HL-60/S4 treated with retinoic acid at 250 ng/mL for 4 days and 3 days (cell line): ENCODE results near the gene CDK19.
"Not testable (repeated sequence)": the region's sequence is repeated elsewhere in the genome, so short reads cannot be mapped to it uniquely, and the experiment has no call there.

ENCODE experiments used
- in situ Hi-C: fragments of 300-500 bp; cut with MboI; formaldehyde crosslinking; loops from 2 replicates; pipeline ENCODE4 v1.7.0; 2022; ENCODE audit warnings: low sequenced_read_pairs

CDK19 gene

DNA sequence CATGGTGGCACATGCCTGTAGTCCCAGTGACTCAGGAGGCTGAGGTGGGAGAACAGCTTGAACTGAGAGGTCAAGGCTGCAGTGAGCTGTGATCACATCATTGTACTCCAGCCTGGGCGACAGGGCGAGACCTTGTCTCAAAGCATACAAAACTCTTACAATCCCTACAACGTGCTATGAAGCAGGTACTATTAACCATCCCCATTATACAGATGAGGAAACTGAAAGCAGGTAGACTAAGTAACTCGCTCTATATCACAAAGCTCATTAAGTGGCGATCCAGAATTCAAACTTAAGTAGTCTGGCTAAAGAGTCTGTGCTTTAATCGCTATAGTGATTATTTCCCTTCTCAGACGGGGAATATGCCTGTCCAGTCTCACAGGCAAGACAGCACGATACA, 54.7 kb downstream of the CDK19 start:
- in situ Hi-C loops: no loop called here

DNA sequence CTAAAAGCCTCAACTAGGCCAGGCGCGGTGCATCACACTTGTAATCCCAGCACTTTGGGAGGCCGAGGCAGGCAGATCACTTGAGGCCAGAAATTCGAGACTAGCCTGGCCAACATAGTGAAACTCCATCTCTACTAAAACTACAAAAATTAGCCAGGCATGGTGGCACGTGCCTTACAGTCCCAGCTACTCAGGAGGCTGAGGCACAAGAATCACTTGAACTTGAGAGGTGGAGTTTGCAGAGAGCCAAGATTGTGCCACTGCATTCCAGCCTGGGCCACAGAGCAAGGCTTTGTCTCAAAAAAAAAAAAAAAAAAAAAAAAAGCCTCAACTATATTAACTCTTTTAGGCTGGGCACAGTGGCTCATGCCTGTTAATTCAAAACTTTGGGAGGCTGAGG, 55.2 kb downstream of the CDK19 start:
- in situ Hi-C loops: not testable (repeated sequence)

DNA sequence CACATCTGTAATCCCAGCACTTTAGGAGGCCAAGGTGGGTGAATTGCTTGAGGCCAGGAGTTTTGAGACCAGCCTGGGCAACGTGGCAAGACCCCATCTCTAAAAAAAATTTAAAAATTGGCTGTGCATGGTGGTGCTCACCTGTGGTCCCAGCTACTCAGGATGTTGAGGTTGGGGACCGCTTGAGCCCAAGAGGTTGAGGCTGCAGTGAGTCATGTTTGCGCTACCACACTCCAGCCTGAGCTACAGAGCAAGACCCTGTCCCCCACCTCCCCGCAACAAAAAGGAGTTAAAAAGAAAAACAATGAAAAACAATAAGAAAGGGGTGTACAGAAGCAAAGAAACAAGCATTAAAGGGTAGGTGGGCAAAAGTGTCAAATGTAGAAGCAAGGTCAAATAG, 57.3 kb downstream of the CDK19 start:
- in situ Hi-C loops: no loop called here

DNA sequence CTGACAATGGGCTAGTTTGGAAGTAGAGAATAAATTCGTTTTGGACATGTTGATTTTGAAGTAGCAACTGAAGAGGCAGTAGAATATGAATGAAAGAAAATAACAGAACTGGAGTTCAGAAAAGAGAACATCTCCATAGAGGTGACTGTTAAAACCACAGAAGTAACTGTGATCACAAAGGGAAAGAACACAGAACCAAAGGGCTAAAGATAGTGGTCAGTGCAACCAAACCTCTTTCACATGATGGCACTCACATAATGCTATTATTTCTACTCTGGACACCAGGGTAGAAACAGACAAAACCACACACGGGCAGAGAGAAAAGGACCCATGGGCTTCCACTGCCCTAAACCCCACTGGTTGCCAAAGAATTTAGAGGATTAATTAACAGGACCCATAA, 58.5 kb downstream of the CDK19 start:
- in situ Hi-C loops: no loop called here

DNA sequence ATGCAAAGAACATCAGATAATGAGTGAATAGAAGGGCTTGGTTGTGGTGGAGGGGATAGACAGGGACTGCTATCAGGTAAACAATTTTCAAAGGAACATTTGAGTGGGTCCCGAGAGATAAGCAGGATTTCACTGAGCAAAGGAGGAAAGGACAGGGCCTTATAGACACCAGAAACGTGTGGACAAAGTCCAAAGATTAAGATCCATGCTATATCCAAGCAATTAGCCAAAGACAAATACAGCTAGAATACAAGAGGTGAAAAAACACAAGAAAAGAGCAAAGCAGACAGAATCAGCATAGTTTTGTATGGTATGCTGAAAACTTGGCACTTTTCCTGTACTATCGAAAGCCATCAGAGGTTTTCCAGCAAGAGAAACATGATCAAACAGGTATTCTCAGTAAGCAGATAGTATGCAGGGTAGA, 59.8 kb downstream of the CDK19 start:
- in situ Hi-C loops: no loop called here

DNA sequence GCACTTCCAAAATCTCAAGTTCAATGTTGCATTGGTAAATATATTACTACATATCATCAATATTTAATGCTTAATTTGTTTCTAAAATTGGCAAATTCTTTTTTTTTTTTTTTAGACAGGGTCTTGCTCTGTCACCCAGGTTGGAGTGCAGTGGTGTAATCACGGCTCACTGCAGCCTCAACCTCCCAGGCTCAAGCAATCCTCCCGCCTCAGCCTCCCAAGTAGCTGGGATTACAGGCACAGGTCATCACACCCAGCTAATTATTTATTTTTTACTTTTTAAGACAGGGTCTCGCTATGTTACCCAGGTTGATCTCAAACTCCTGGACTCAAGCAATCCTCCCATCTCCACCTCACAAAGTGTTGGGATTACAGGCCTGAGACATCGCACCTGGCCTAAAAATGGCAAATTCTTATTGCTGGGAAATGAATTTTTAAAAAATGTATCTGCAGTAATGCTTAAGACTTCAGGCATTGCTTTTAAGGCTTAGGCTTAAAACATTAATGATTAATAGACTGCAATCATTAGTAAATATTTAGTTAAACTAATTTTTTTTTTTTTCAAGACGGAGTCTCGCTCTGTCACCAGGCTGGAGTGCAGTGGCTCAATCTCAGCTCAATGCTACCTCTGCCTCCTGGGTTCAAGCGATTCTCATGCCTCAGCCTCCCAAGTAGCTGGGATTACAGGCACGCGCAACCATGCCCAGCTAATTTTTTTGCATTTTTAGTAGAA, 61.2 kb downstream of the CDK19 start:
- in situ Hi-C loops: not testable (repeated sequence)

DNA sequence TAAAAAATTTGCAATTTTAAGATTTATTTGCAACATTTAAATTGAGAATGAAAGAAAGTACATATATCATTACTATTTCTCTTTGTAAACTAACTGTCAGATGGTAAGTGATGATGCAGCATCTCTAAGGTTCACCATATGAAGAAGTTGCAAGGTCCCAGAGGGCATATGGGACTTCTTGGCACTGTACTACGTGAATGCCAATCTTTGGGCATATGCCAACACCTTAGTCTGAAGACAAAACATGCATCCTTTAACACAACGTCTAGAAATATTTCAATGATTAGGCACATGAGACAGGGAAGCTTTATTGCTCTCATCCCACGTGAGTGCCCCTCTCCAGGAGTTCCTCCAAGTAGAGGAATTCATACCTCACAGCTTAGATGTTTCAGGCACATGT, 66.8 kb downstream of the CDK19 start:
- in situ Hi-C loops: no loop called here

DNA sequence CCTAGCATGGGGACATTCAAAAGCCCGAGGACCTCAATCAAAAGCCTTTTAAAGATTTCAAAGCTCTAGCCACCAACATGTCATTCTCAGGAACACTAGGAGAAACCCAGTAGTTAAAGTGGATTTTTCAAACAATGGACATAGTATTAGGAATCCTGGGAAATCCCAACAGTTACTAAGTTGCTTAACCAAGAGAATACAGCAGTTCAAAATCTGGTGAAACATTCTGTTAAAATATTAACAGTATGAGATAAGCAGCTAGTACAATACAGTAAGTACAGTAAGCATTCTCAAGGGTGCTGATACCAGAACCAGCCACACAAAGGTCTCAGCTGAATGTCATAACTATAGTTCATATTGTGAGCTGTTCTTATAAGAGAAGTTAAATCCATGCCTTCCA, 68.6 kb downstream of the CDK19 start:
- in situ Hi-C loops: no loop called here

DNA sequence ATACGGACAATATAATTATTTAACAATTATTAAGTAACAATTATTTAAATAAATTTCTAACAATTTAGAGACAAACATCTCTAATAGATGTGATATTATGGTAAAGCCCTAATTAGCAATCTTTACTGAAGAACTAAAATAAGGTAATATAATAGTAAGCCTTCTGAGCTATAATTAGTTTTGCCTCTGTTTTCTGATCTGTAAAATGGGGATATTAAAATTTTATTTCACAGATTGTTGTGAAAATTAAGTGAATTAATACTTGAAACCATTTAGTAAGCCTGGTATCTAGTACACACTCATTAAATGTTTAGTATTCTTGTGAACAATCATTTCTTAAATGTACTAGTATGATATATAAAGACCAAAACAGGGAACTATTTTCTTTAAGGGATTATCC, 70.3 kb downstream of the CDK19 start:
- in situ Hi-C loops: no loop called here

DNA sequence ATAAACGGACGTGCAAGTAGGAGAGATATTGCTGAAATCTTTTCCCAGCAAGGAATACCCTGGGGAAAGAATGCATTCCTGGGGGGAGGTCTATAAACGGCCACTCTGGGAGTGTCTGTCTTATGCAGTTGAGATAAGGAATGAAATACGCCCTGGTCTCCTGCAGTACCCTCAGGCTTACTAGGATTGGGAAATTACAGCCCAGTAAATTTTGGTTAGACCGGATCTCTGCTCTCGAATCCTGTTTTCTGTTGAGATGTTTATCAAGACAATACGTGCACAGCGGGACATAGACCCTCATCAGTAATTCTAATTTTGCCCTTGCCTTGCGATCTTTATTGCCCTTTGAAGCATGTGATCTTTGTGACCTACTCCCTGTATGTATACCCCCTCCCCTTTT, 72.7 kb downstream of the CDK19 start:
- in situ Hi-C loops: not testable (repeated sequence)

DNA sequence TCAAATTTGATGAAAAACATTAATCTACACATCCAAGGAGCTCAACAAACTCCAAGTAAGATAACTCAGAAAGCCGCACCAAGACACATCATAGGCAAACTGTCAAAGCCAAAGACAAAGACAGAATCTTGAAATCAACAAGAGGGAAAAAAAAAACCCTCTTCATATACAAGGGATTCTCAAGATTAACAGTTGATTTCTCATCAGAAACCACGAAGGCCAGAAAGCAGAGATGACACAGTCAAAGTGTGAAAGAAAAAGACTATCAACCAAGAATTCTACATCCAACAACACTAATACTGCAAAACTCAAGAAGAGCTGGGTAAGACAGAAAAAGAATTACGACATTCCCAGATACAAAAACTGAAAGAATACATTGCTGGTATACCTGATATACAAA, 73.8 kb downstream of the CDK19 start:
- in situ Hi-C loops: no loop called here

DNA sequence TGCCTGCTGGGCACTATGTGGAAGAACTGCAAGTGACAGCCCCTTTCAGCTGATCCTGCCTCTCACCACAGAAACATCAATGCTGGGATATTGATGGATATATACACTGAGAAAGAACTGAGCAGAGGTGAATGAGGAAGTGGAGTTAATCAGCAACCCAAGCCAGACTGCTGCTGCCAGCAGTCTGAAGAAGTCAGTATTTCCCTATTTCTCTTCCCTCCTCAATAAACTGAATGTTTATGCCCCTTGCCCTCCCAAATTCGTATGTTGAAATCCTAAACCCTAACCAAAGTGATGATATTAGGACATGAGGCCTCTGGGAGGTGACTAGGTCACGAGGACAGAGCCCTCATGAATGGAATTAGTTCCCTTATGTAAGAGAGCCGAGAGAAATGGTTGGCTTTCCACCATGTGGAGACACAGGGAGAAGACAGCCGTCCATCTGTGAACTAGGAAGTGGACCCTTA, 76.3 kb downstream of the CDK19 start:
- in situ Hi-C loops: no loop called here

DNA sequence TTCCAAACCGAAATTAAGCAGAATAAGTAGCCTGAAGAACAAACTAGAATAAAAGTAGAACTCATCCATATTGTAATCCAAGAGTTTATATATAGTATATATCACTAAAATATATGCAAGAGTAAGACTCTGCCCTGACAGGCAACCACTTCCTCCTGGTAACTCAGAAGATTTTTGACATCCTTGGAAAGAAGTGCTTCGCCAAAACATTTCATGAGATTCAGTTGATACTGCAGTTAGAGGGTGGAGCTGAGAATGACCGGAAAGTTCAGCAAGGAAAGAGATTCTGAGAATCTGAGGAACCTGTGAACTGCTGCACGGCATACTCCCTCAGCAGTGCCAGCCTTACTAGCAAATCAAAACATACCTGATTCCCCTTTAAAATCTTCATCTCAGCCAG, 79.6 kb downstream of the CDK19 start:
- in situ Hi-C loops: no loop called here

DNA sequence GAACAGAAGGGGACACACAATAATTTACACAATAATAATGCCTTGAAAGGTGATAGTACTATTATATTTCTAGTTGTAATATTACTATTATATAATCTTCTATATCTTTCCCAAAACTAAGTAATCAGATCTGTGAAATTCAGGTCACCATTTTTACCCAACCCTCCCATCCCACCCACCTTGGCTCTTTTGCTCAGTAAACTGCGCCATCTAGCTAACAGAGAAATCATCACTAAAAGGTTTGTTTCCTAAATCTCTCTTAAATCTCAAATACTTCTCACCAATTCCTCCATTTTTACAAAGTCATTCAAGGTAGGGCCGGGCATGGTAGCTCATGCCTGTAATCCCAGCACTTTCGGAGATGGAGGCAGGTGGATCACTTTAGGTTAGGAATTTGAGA, 83.4 kb downstream of the CDK19 start:
- in situ Hi-C loops: no loop called here

DNA sequence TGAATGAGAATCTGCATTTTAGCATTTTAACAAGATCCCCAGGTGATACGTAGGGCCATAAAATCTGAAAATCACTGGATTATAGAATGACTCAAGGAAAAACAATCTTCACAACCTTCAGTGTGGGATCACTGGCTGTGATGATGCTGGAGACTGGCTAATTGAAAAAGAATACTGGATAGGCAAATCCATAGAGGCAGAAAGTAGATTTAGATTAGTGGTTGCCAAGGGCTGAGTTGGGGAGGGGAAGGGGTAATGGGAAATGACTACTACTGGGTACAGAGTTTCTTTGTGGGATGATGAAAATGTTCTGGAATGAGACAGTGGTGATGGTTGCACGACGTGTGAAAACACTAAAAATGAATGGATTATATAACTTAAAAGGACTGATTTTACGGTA, 84.1 kb downstream of the CDK19 start:
- in situ Hi-C loops: no loop called here

DNA sequence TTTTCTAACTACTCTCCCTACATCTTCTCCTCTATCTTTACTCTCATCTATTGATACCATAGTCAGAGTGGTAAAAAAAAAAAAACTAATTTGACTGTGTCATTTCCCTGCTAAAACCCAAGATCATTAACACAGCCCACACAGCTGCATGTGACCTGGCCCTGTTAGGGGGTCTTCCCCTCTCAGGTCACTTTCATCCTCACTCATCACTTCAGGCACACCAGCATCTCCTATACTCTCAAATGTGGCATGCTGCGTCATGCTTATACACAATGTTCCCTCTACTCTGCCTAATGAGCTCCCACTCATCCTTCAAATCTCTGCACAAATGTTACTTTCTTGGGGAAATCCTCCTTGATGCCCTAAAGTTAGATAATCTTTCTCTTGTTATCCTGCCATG, 86.8 kb downstream of the CDK19 start:
- in situ Hi-C loops: no loop called here

DNA sequence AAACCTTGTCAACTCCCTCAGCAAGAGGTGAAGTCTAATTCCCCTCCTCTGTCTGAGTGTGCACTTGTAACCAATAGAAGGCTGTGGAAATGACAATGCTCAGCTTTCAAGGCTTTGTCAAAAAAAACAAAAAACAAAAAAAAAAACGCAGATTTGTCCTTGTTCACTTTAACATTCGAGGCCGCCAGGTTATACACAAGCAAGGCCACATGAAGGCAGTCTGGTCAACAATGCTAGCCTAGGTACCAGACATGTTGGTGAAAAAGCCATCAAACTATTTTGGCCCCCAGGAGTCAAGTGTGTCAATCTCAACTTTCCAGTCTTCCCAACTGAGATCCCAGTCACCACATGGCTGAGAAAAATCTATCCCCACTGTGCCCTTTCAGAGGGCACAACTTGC, 92.3 kb downstream of the CDK19 start:
- in situ Hi-C loops: no loop called here

DNA sequence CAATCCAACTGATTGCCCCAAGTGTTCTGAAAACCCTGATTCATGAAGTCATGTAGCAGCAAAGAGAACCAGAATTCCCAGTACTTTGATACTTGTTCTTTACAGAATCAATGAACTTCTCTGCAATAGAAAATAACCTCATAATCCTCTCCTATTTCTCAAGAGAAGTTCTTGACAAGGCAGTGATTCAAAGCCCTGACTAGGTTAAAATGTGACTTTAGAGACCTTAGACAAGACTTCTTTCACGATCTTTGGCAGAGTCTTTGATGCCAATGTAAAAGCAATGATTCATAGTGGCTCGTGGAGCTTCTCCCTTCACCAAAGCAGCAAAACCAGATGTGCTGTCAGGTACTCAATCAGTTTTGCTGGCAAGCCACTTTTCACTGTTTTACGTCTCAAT, 95.2 kb downstream of the CDK19 start:
- in situ Hi-C loops: no loop called here

DNA sequence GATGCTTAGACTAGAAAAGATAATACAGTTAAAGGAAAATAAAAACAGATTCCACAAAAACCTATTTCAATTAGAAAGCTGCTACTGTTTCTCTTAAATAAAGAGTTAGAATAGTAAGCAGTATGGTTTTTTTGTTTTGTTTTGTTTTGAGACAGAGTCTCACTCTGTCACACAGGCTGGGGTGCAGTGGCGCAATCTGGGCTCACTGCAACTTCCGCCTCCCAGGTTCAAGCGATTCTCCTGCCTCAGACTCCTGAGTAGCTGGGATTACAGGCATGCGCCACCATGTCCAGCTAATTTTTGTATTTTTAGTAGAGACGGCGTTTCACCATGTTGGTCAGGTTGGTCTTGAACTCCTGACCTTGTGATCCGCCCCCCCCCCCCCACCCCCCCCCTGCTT, 95.7 kb downstream of the CDK19 start:
- in situ Hi-C loops: not testable (repeated sequence)

DNA sequence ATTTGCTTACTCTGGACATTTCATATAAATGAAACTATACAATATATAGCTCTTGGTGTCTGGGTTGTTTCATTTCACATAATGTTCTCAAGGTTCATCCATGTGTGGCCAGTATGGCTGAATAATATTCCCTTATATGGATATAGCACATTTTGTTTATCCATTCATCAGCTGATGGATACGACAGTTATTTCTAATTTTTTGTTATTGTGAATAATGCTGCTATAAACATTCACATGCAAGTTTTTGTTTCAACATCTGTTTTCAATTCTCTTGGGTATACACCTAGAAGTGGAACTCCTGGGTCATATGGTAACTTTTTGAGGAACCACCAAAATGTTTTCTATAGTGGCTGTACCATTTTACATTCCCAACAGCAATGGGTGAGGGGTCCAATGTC, 101.1 kb downstream of the CDK19 start:
- in situ Hi-C loops: no loop called here

DNA sequence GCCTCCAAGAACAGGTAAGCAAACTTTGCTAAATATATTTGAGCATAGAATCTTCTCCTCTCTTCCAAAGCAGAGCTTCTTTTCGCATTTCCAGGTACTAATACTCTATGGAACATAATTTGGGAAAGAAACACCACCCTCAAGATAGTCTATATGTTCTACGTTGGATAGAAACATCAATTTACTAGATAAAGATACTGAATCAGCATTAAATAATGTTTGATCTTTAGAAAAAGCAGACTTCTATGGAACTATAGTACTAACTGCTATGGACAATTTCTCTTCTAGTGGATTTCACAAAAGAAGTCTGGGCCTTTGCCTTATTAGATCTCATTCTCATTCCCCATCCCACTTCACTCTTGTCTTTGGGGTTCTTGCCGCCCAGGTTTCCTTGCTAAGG, 103.0 kb downstream of the CDK19 start:
- in situ Hi-C loops: no loop called here

DNA sequence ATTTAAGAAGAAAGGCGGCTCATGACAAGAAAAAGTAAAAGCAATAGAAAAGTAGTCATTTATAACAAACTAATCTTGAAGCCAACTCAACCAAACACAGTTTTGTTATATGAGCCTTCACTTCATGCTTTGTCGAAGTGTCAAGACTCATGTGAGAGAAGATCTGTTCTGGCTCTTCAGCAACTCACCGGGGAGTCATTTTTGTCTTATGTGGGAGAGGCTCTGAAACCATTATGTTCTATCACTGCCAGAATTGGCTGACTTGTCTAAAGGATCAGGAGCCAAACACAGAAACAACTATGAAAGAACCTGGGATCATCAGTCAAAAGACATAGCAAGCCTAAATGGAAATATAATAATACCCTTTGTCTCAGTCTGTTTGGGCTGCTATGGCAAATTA, 105.2 kb downstream of the CDK19 start:
- in situ Hi-C loops: no loop called here

DNA sequence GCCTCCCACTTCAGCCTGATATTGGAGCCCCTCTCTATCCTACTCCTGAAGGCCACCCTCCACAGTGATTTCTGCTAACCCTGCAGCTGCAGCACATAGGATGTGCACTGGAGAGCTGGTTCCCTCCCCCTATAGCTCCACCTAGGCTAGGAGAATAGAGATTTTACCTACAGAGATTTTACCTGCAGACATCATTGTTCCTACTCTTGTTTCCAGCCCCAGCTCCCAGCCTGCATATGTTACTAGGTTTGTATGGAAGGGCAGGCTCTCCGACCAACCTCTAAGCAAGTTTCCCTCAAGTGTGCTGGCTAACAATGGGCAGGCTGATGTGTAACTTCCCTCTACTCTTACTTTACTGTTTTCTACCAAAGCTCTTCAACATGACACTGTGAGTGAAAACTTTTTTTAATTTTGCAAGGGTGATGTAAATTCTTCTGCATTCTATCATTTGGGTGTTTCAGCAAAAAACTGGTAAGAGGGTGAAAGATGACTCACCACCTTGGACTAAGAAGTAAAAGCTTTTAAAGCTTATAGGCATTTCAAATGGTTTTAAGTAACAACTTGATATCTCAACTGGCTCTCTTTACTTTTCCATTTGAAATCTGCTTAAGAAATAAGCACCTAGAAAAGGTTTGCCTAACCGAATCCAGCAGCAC, 106.8 kb downstream of the CDK19 start:
- in situ Hi-C loops: no loop called here
